K562 (cell line): ENCODE measurements around the gene HIPK2. TPM values are rescaled to one million over a fixed set of nuclear protein-coding genes. Genes with fewer than 3 reads are reported as not detected.

Experiments
- ATAC-seq: fragments of 200-7000 bp; cut with Tn5 transposase; 3 replicates; pipeline ENCODE4 v1.9.1; 2020; ENCODE audit warnings: moderate library complexity
- BruUV-seq: library from RNA; stranded (reverse); fragments of 400-500 nt; replicated peaks from 2 replicates; lab custom pipeline; 2021; lab: Mats Ljungman, UMichigan
- CTCF ChIA-PET: fragments of 300-600 bp; formaldehyde crosslinking; extraction: SDS; loops from one replicate; lab custom pipeline; 2021; ENCODE audit warnings: low intra/inter-chr PET ratio; lab: Yijun Ruan, JAX
- POLR2A ChIA-PET: fragments of 300-600, 350-650 bp; sonication (Branson Sonifier 250); formaldehyde crosslinking; extraction: SDS; loops from one replicate; lab custom pipeline; 2021; ENCODE audit warnings: antibody characterized with exemption, inconsistent platforms; lab: Yijun Ruan, JAX
- DNase-seq, 4 experiments: peaks; one replicate each; pipeline versions ENCODE4 v3.0.0 to v3.0.0-alpha.2; 2011 to 2018; ENCODE audit warnings: low spot score in 3 of 4, mixed read lengths in 3 of 4; ENCODE audit errors: extremely low read depth in 1 of 4
- FAIRE-seq: peaks from 2 replicates; lab custom pipeline; 2011; peaks lifted over from hg19 to GRCh38; lab: Jason Lieb, UNC
- H2AFZ ChIP-seq: 2 replicates; pipeline ENCODE4 v1.6.0; 2011; ENCODE audit warnings: low read depth, low read length, control low read depth, inconsistent platforms
- H3K27ac ChIP-seq: fragments of 200-600 bp; 3 replicates; pipeline ENCODE4 v1.8.0; 2011; ENCODE audit warnings: low read depth, mild to moderate bottlenecking, control low read depth, inconsistent platforms, low read length, moderate library complexity, mixed read lengths; ENCODE audit errors: extremely low read depth
- H3K27me3 ChIP-seq, 2 experiments: fragments of 300-600 bp in 1 of 2; 2 replicates in 1 of 2; 3 replicates in 1 of 2; pipeline versions ENCODE4 v1.6.0 to v1.8.0; 2011; ENCODE audit warnings: inconsistent platforms in 2 of 2, low read length in 2 of 2, mild to moderate bottlenecking in 1 of 2, mixed read lengths in 1 of 2, moderate library complexity in 1 of 2; ENCODE audit not compliant: control insufficient read depth in 2 of 2, insufficient read depth in 2 of 2
- H3K36me3 ChIP-seq: fragments of 300-600 bp; 3 replicates; pipeline ENCODE4 v1.8.0; 2011; ENCODE audit warnings: mild to moderate bottlenecking, low read length, inconsistent platforms; ENCODE audit not compliant: control insufficient read depth, insufficient read depth
- H3K4me1 ChIP-seq, 2 experiments: fragments of 200-600 bp in 1 of 2; replicated peaks in 1 of 2; 2 replicates in 1 of 2; 3 replicates in 1 of 2; pipeline versions ENCODE4 v1.5.1 to v1.8.0; 2011; ENCODE audit warnings: inconsistent platforms in 2 of 2, low read length in 2 of 2, mild to moderate bottlenecking in 1 of 2, mixed read lengths in 1 of 2, moderate library complexity in 1 of 2; ENCODE audit not compliant: control insufficient read depth in 2 of 2, insufficient read depth in 2 of 2
- H3K4me2 ChIP-seq: 2 replicates; pipeline ENCODE4 v1.6.1; 2011; ENCODE audit warnings: low read length, control low read depth, inconsistent platforms, mixed read lengths; ENCODE audit not compliant: insufficient read depth
- H3K4me3 ChIP-seq: fragments of 200-600 bp; sonication (generic), shearing (Covaris generic); 2 replicates; pipeline ENCODE4 v1.5.1; 2016; ENCODE audit warnings: control low read depth, inconsistent platforms
- H3K79me2 ChIP-seq: fragments of 200-600 bp; 3 replicates; pipeline ENCODE4 v1.8.0; 2011; ENCODE audit warnings: low read length, inconsistent platforms; ENCODE audit not compliant: control insufficient read depth, insufficient read depth
- H3K9ac ChIP-seq, 2 experiments: 2 replicates each; pipeline versions ENCODE4 v1.6.0 to v1.6.1; 2011; ENCODE audit warnings: low read depth in 2 of 2, low read length in 2 of 2, control low read depth in 1 of 2, inconsistent platforms in 1 of 2, mild to moderate bottlenecking in 1 of 2, mixed read lengths in 1 of 2; ENCODE audit not compliant: insufficient read depth in 1 of 2
- H3K9me1 ChIP-seq: one replicate; pipeline ENCODE4 v1.6.0; 2011; ENCODE audit warnings: inconsistent platforms, mild to moderate bottlenecking, low read length, moderate library complexity; ENCODE audit not compliant: control insufficient read depth, insufficient read depth
- H3K9me3 ChIP-seq: replicated peaks from 2 replicates; pipeline ENCODE4 v1.5.1; 2011; ENCODE audit warnings: low read depth, low read length, inconsistent platforms; ENCODE audit not compliant: control insufficient read depth, insufficient read depth
- H4K20me1 ChIP-seq: replicated peaks from 2 replicates; pipeline ENCODE4 v1.6.1; 2011; ENCODE audit warnings: low read length, inconsistent platforms, mixed read lengths; ENCODE audit not compliant: control insufficient read depth, insufficient read depth
- CBX8 ChIP-seq: fragments of 200-600 bp; sonication (generic); IDR thresholded peaks from 2 replicates; pipeline ENCODE4 v1.6.1; 2012; ENCODE audit warnings: borderline replicate concordance, mixed run types, low read depth, mild to moderate bottlenecking, moderate library complexity, mixed read lengths, low read length, control low read depth, inconsistent platforms; ENCODE audit not compliant: poor library complexity, severe bottlenecking; ENCODE audit errors: extremely low read depth
- CREB1 ChIP-seq, 2 experiments: sonication (generic) in 1 of 2; formaldehyde crosslinking in 1 of 2; IDR thresholded peaks; 2 replicates each; pipeline versions ENCODE4 v1.6.1 to v1.8.0; 2012 to 2022; ENCODE audit warnings: inconsistent platforms in 1 of 2, mild to moderate bottlenecking in 1 of 2, missing genetic modification reagents in 1 of 2, moderate library complexity in 1 of 2
- CREM ChIP-seq: IDR thresholded peaks from 2 replicates; pipeline ENCODE4 v1.6.1; 2014; ENCODE audit warnings: antibody characterized with exemption, low read depth
- ESRRA ChIP-seq: fragments of 450-650 bp; IDR thresholded peaks from 2 replicates; pipeline ENCODE4 v1.6.1; 2014; ENCODE audit warnings: low read depth, mild to moderate bottlenecking, moderate library complexity, borderline replicate concordance
- ETV5 ChIP-seq: sonication (generic); formaldehyde crosslinking; IDR thresholded peaks from 2 replicates; pipeline ENCODE4 v1.4.0; 2020; ENCODE audit warnings: low read depth, mild to moderate bottlenecking, missing genetic modification reagents
- HDAC2 ChIP-seq: fragments of 450-650 bp; IDR thresholded peaks from 2 replicates; pipeline ENCODE4 v1.6.1; 2016; ENCODE audit warnings: mild to moderate bottlenecking
- MCM2 ChIP-seq: fragments of 450-650 bp; IDR thresholded peaks from 2 replicates; pipeline ENCODE4 v1.6.1; 2017; ENCODE audit warnings: low read depth, mild to moderate bottlenecking
- MITF ChIP-seq: IDR thresholded peaks from 2 replicates; pipeline ENCODE4 v1.6.1; 2014; ENCODE audit warnings: antibody characterized with exemption
- PHB2 ChIP-seq: fragments of 450-650 bp; IDR thresholded peaks from 2 replicates; pipeline ENCODE4 v1.6.1; 2017; ENCODE audit warnings: low read depth
- PURB ChIP-seq: sonication (generic); formaldehyde crosslinking; IDR thresholded peaks from 2 replicates; pipeline ENCODE4 v1.9.0; 2021; ENCODE audit warnings: low read depth, mild to moderate bottlenecking, missing genetic modification reagents
- RBM34 ChIP-seq: fragments of 200-400 bp; formaldehyde crosslinking; IDR thresholded peaks from 2 replicates; pipeline ENCODE4 v1.6.1; 2018; ENCODE audit warnings: low read length, borderline replicate concordance; ENCODE audit not compliant: insufficient read depth
- ZBTB17 ChIP-seq: fragments of 450-650 bp; formaldehyde crosslinking; IDR thresholded peaks from 2 replicates; pipeline ENCODE4 v1.4.0; 2020; ENCODE audit warnings: mild to moderate bottlenecking
- ZFP30 ChIP-seq: fragments of 250-450 bp; sonication (Bioruptor Pico); IDR thresholded peaks from 2 replicates; pipeline ENCODE4 v1.8.0; 2022; ENCODE audit warnings: moderate library complexity, mild to moderate bottlenecking, inconsistent platforms, borderline replicate concordance
- ZNF717 ChIP-seq: fragments of 250-450 bp; sonication (Bioruptor Pico); IDR thresholded peaks from 2 replicates; pipeline ENCODE4 v1.5.0; 2021
- ZNF75A ChIP-seq: fragments of 450-650 bp; formaldehyde crosslinking; IDR thresholded peaks from 2 replicates; pipeline ENCODE4 v1.4.0; 2020; ENCODE audit warnings: mild to moderate bottlenecking
- WGBS: fragments of 100-300 bp; shearing (Covaris generic); methylation state at CpG from one replicate; pipeline ENCODE4 v1.1.6; 2016; ENCODE audit warnings: low coverage, mixed read lengths; ENCODE audit not compliant: insufficient coverage; ENCODE audit errors: missing lambda C conversion rate; 5-methylcytosine and 5-hydroxymethylcytosine counted together
- in situ Hi-C: fragments of 300-500 bp; cut with MboI; formaldehyde crosslinking; loops from 4 replicates; pipeline ENCODE4 v1.15.0; 2018; ENCODE audit warnings: inconsistent platforms, mixed read lengths
- intact Hi-C: fragments of 100-400 bp; cut with micrococcal nuclease; formaldehyde crosslinking; loops from 2 replicates; pipeline ENCODE4 v1.14.2; 2022
- polyA plus RNA-seq, 8 experiments: library from polyadenylated mRNA; depleted of rRNA in 4 of 8; stranded (reverse) in 5 of 8; unstranded in 3 of 8; fragments of >200 nt; fragmentation: Nextera tagmentation in 2 of 8; fragmentation: Illumina TruSeq in 1 of 8; extraction: Ambion mirVana in 2 of 8; extraction: Trizol in 1 of 8; gene quantifications; 2 replicates each; pipeline versions ENCODE4 v1.2.1 to v1.2.3, GENCODE V29; 2011 to 2014; ENCODE audit warnings: inconsistent platforms in 1 of 8, missing spikeins in 1 of 8
- total RNA-seq, 7 experiments: library from RNA; depleted of rRNA in 6 of 7; stranded (reverse); fragments of >200 nt in 6 of 7; fragmentation: Illumina TruSeq in 2 of 7; extraction: Trizol in 2 of 7; gene quantifications; 2 replicates each; pipeline versions ENCODE4 v1.2.1 to v1.2.3, GENCODE V29; 2011 to 2021; ENCODE audit warnings: low replicate concordance in 1 of 7
- TF ChIP-seq, protein P1 (sequence below): fragments of 450-650 bp; IDR thresholded peaks from 2 replicates; pipeline ENCODE4 v1.6.1; 2017; ENCODE audit warnings: mild to moderate bottlenecking, moderate library complexity
- TF ChIP-seq, protein P2 (sequence below): sonication (generic); formaldehyde crosslinking; IDR thresholded peaks from 2 replicates; pipeline ENCODE4 v1.8.1; 2023; ENCODE audit warnings: mild to moderate bottlenecking, missing genetic modification reagents

Gene HIPK2
- total and polyA plus RNA-seq, 9 of the 15 experiments (the other 6 are each of a cell fraction or from before 2014, with no cell fraction given), result 0.69 to 19.8 (median 5.1) TPM

DNA sequence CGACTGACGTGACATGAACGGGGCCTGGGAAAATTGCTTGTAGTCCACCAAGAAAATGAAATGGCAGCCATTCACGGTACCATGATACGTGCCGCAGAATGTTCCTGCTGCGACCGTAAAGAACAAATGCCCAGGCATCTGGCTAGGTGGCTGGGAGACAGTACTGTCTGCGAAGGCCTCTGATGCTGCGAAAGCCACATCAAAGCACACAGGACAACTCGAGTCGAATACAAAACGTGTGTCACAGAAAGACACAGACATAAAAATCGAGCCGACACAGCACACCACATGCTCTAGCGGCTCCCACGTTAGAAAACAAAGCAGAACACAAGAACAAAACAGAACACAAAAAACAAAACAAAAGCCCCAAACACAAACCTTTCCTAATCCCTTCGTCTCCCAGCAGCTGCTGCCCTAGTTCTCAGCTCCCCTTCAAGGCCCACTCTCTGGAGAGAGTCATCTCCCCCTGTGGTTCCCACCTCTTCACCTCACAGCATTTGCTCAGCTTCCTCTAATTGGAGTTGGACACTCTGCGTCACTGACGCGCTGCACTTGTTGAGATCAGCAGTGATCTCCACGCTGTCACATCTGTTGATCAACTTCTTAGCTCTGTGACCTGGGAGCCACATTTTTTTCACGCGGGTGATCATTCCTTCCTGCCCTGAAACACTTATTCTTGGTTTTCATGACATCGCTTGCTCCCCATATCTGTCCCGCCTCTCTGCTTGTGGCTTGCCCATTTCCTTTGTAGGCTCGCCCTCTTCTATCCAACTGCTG is 142.1 kb downstream of the HIPK2 start:
- no peak for FAIRE-seq
- ATAC-seq, result no peak
- no peak overlapping the region for H3K27ac ChIP-seq
- no peaks in the 10 kb centered on the region for H3K27me3 ChIP-seq
- H3K4me1 ChIP-seq, result peaks cover 10 to 17% of the 10 kb centered on the region in 2 experiments; a peak in 4 of 5 replicates
- no peaks in the 10 kb centered on the region for H3K79me2 ChIP-seq
- 0 out of 3 replicates have a peak, but pooled peaks cover under 1% of the 10 kb centered on the region for H3K36me3 ChIP-seq
- no peak overlapping the region for H3K4me2 ChIP-seq
- no peak overlapping the region for H3K4me3 ChIP-seq
- no peaks in the 10 kb centered on the region for H3K9me3 ChIP-seq
- H2AFZ ChIP-seq, result no peak overlapping the region
- DNase-seq, result no peak
- ChIA-PET POLR2A (interaction anchor here (0.6 kb wide), 1 partner anchor 542 kb away, joined by 3 read pairs; no protein-coding TSS in a partner anchor), CTCF (no interaction called here)
- H3K9ac ChIP-seq, result no peak overlapping the region; a peak in 1 of 4 replicates
- TF ChIP-seq, protein P1, sequence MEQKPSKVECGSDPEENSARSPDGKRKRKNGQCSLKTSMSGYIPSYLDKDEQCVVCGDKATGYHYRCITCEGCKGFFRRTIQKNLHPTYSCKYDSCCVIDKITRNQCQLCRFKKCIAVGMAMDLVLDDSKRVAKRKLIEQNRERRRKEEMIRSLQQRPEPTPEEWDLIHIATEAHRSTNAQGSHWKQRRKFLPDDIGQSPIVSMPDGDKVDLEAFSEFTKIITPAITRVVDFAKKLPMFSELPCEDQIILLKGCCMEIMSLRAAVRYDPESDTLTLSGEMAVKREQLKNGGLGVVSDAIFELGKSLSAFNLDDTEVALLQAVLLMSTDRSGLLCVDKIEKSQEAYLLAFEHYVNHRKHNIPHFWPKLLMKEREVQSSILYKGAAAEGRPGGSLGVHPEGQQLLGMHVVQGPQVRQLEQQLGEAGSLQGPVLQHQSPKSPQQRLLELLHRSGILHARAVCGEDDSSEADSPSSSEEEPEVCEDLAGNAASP, result no peak
- TF ChIP-seq HDAC2 (no peak), PHB2 (no peak), PURB (CRISPR knock-in tag) (no peak), MCM2 (no peak), MITF (no peak), CREM (0 out of 2 replicates have a peak, but pooled peaks have one; percentile 44), ZFP30 (no peak), CREB1 (IDR thresholded peaks at IDR 0.05) (0 out of 2 replicates have a peak, but pooled peaks have one; percentile 17), CREB1 (CRISPR knock-in tag; IDR thresholded peaks at IDR 0.05) (no peak), CBX8 (no peak), ETV5 (CRISPR knock-in tag) (no peak), ZBTB17 (0 out of 2 replicates have a peak, but pooled peaks have one; percentile 31), ESRRA (no peak), ZNF717 (CRISPR knock-in tag) (no peak), RBM34 (no peak), ZNF75A (CRISPR knock-in tag) (no peak)
- TF ChIP-seq, protein P2, sequence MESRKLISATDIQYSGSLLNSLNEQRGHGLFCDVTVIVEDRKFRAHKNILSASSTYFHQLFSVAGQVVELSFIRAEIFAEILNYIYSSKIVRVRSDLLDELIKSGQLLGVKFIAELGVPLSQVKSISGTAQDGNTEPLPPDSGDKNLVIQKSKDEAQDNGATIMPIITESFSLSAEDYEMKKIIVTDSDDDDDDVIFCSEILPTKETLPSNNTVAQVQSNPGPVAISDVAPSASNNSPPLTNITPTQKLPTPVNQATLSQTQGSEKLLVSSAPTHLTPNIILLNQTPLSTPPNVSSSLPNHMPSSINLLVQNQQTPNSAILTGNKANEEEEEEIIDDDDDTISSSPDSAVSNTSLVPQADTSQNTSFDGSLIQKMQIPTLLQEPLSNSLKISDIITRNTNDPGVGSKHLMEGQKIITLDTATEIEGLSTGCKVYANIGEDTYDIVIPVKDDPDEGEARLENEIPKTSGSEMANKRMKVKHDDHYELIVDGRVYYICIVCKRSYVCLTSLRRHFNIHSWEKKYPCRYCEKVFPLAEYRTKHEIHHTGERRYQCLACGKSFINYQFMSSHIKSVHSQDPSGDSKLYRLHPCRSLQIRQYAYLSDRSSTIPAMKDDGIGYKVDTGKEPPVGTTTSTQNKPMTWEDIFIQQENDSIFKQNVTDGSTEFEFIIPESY (CRISPR knock-in tag), result peak; percentile 81
- peaks cover 3% of the 10 kb centered on the region for H3K9me1 ChIP-seq
- in situ Hi-C loops, result no loop called here
- BruUV-seq, result no TSS peak
- 73% methylated on average over 27 of the region's 27 CpGs for WGBS
- H4K20me1 ChIP-seq, result no peaks in the 10 kb centered on the region
- intact Hi-C loops, result no loop called here
